Measurements from ENCODE around the gene ASL. TPM values are rescaled to one million over a fixed set of nuclear protein-coding genes. Genes with fewer than 3 reads are reported as not detected.

Gene ASL
- total RNA-seq, 2 donors from 2014 or later, result 37.8 to 47.9 TPM

- Histone ChIP-seq H3K27ac (ENCODE audit: low read depth, low read length) (no peak overlapping the region), H3K9me3 (ENCODE audit: control insufficient read depth, low read length) (no peaks in the 10 kb centered on the region), H3K4me3 (ENCODE audit: low read length) (no peak overlapping the region), H3K9ac (ENCODE audit: extremely low read depth, low read length, poor library complexity, severe bottlenecking) (no peak overlapping the region), H3K27me3 (ENCODE audit: control insufficient read depth, insufficient read depth, low read length, poor library complexity, severe bottlenecking) (no peaks in the 10 kb centered on the region), H3K4me1 (ENCODE audit: control insufficient read depth, insufficient read depth, low read length) (no peaks in the 10 kb centered on the region), H3K36me3 (ENCODE audit: control insufficient read depth, insufficient read depth, low read length) (no peaks in the 10 kb centered on the region)
- H3K27ac Mint-ChIP-seq, result no peak overlapping the region
- DNase-seq, result no peak
- 90 to 93% methylated on average over 1 of the region's 1 CpG for WGBS, 2 experiments (ENCODE audit: insufficient coverage in 1 of 2, insufficient read length in 1 of 2)
- TF ChIP-seq, protein P1, sequence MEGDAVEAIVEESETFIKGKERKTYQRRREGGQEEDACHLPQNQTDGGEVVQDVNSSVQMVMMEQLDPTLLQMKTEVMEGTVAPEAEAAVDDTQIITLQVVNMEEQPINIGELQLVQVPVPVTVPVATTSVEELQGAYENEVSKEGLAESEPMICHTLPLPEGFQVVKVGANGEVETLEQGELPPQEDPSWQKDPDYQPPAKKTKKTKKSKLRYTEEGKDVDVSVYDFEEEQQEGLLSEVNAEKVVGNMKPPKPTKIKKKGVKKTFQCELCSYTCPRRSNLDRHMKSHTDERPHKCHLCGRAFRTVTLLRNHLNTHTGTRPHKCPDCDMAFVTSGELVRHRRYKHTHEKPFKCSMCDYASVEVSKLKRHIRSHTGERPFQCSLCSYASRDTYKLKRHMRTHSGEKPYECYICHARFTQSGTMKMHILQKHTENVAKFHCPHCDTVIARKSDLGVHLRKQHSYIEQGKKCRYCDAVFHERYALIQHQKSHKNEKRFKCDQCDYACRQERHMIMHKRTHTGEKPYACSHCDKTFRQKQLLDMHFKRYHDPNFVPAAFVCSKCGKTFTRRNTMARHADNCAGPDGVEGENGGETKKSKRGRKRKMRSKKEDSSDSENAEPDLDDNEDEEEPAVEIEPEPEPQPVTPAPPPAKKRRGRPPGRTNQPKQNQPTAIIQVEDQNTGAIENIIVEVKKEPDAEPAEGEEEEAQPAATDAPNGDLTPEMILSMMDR (conservative IDR thresholded peaks at IDR 0.05), result no peak
- H3K4me3 Mint-ChIP-seq, result no peak overlapping the region
- H3K36me3 Mint-ChIP-seq (ENCODE audit: low read depth), result no peaks in the 10 kb centered on the region
- no peaks in the 10 kb centered on the region for H3K4me1 Mint-ChIP-seq
- no peaks in the 10 kb centered on the region for H3K27me3 Mint-ChIP-seq (ENCODE audit: insufficient read depth)
- no peaks in the 10 kb centered on the region for H3K9me3 Mint-ChIP-seq
Observed at GRCh38 chr7:66060796-66061195, 14.8 kb upstream of the ASL start.

- Mint-ChIP-seq H3K4me1 (no peaks in the 10 kb centered on the region), H3K27ac (no peak overlapping the region), H3K4me3 (no peak overlapping the region), H3K9me3 (peaks cover 11% of the 10 kb centered on the region), H3K36me3 (ENCODE audit: low read depth) (no peaks in the 10 kb centered on the region), H3K27me3 (ENCODE audit: insufficient read depth) (no peaks in the 10 kb centered on the region)
- no peak overlapping the region for H3K4me3 ChIP-seq (ENCODE audit: low read length)
- 95 to 100% methylated on average over 2 to 3 of the region's 4 CpGs for WGBS, 2 experiments (ENCODE audit: insufficient coverage in 1 of 2, insufficient read length in 1 of 2)
- no peaks in the 10 kb centered on the region for H3K27me3 ChIP-seq (ENCODE audit: control insufficient read depth, insufficient read depth, low read length, poor library complexity, severe bottlenecking)
- TF ChIP-seq, protein P1 (conservative IDR thresholded peaks at IDR 0.05), result no peak
- no peak overlapping the region for H3K9ac ChIP-seq (ENCODE audit: extremely low read depth, low read length, poor library complexity, severe bottlenecking)
- no peaks in the 10 kb centered on the region for H3K36me3 ChIP-seq (ENCODE audit: control insufficient read depth, insufficient read depth, low read length)
- H3K9me3 ChIP-seq (ENCODE audit: control insufficient read depth, low read length), result peaks cover 3% of the 10 kb centered on the region
- no peak for DNase-seq
- H3K27ac ChIP-seq (ENCODE audit: low read depth, low read length), result no peak overlapping the region
- H3K4me1 ChIP-seq (ENCODE audit: control insufficient read depth, insufficient read depth, low read length), result no peaks in the 10 kb centered on the region
Observed at GRCh38 chr7:66069732-66070131, 5.9 kb upstream of the ASL start.

GRCh38 chr7:66070222-66070621, 5.4 kb upstream of the ASL start:
- no peak overlapping the region for H3K27ac Mint-ChIP-seq
- H3K4me3 ChIP-seq (ENCODE audit: low read length), result no peak overlapping the region

More at GRCh38 chr7:66070222-66070621, 5.4 kb upstream of the ASL start:
- WGBS, 2 experiments (ENCODE audit: insufficient coverage in 1 of 2, insufficient read length in 1 of 2), result 90 to 95% methylated on average over 1 of the region's 1 CpG
- Mint-ChIP-seq H3K4me1 (no peaks in the 10 kb centered on the region), H3K27me3 (ENCODE audit: insufficient read depth) (no peaks in the 10 kb centered on the region), H3K36me3 (ENCODE audit: low read depth) (no peaks in the 10 kb centered on the region), H3K4me3 (no peak overlapping the region), H3K9me3 (peaks cover 11% of the 10 kb centered on the region)
- Histone ChIP-seq H3K9ac (ENCODE audit: extremely low read depth, low read length, poor library complexity, severe bottlenecking) (no peak overlapping the region), H3K36me3 (ENCODE audit: control insufficient read depth, insufficient read depth, low read length) (no peaks in the 10 kb centered on the region), H3K4me1 (ENCODE audit: control insufficient read depth, insufficient read depth, low read length) (no peaks in the 10 kb centered on the region), H3K27ac (ENCODE audit: low read depth, low read length) (no peak overlapping the region), H3K9me3 (ENCODE audit: control insufficient read depth, low read length) (peaks cover 3% of the 10 kb centered on the region), H3K27me3 (ENCODE audit: control insufficient read depth, insufficient read depth, low read length, poor library complexity, severe bottlenecking) (no peaks in the 10 kb centered on the region)
- DNase-seq, result no peak
- TF ChIP-seq, protein P1 (conservative IDR thresholded peaks at IDR 0.05), result no peak
